ENCODE results near the gene GPR180. TPM values are rescaled to one million over a fixed set of nuclear protein-coding genes. Genes with fewer than 3 reads are reported as not detected.
A peak's percentile ranks its signal among the peaks of the same experiment; 100 is the strongest.

GPR180 gene
- total RNA-seq, 3 donors from 2014 or later = 6.0 to 8.3 (median 7.0) TPM

DNA sequence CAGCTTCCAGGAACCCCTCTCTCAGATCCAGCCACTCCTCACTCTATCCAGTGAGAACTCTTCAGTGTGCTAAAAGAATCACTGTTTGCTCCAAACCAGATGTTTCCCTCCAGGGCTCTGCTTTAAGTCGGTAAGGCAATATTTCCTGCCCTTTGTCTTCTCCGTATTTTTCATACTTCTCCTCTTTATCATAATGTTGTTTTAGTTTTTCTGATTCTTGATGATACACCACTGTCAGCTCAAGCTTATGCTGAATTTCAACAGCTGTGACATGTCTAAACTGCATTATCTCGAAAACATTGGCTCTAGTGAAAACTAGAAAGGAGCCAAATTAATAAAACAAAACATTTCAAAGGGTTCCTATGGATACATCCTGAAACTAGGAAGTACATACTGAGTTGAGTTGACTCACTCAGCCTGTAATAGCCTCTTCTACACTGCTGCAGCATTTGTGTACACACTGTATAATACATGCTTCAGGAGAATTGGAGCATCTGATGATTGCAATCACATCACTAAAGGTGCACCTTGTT is 39.8 kb downstream of the GPR180 start:
- Mint-ChIP-seq H3K9me3 (no peaks in the 10 kb centered on the region), H3K4me3 (no peak overlapping the region), H3K4me1 (ENCODE audit: low read depth) (no peaks in the 10 kb centered on the region), H3K27me3 (ENCODE audit: low read depth) (peaks cover 2% of the 10 kb centered on the region), H3K36me3 (ENCODE audit: insufficient read depth) (no peaks in the 10 kb centered on the region)
- no peak for DNase-seq
- ATAC-seq = no peak

DNA sequence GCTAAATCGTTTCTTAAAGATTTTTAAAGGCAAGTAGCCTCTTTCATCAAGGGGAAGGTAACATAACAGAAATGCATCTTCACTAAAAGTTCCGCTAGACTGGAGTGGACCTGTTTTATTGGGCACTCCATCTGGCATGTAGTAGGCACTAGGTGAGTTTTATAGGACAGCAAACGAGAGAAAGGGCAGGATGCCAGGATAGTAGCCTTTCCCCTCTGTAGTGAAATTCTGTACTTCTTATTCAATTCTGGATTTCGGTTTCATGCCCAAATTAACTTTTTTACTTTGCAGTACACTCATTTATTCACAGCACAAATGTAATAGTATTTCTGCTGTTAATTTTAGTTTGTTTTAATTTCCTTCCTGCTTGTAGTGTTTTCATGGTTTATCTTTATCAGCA is 45.2 kb downstream of the GPR180 start:
- H3K9me3 Mint-ChIP-seq = no peaks in the 10 kb centered on the region
- no peak overlapping the region for H3K4me3 Mint-ChIP-seq
- H3K4me1 Mint-ChIP-seq (ENCODE audit: low read depth) = no peaks in the 10 kb centered on the region

DNA sequence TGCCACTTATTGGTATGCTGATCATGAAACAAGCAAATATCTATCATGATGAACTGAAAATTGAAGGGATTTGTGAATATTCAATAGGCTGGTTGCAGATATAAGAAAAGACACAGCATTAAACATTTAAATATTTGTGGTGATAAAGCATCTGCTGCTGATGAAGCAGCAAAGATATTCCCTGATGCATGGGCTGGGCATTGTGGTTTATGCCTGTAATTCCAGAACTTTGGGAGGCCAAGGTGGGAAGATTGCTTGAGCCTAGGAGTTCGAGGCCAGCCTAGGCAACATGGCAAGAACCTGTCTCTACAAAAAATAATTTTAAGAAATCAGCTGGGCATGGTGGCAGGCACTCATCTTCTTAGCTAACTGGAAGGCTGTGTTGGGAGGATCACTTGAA is 54.5 kb downstream of the GPR180 start:
- H3K4me1 Mint-ChIP-seq (ENCODE audit: low read depth) = peaks cover 13% of the 10 kb centered on the region

More for the DNA sequence above, 45.2 kb downstream of the GPR180 start:
- ATAC-seq = no peak
- H3K36me3 Mint-ChIP-seq (ENCODE audit: insufficient read depth) = no peaks in the 10 kb centered on the region
- DNase-seq = no peak
- no peaks in the 10 kb centered on the region for H3K27me3 Mint-ChIP-seq (ENCODE audit: low read depth)

DNA sequence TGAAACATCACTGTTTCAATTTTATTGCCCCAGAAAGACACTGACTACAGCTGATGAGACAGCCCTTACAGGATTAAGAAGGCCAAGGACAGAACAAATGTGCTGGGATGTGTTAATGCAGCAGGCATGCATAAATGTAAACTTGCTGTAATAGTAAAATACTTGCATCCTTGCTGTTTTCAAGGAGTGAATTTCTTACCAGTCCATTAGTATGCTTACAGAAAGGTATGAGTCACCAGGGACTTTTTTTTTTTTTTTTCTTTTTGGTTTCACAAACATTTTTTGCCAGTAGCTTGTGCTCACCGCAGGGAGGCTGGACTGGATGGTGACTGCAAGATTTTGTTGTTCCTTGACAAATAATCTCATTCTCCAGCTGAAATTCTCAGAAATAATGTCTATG is 55.1 kb downstream of the GPR180 start:
- ATAC-seq (peak; percentile 77), DNase-seq (no peak)
- Mint-ChIP-seq H3K4me3 (no peak overlapping the region), H3K4me1 (ENCODE audit: low read depth) (peaks cover 13% of the 10 kb centered on the region), H3K36me3 (ENCODE audit: insufficient read depth) (no peaks in the 10 kb centered on the region), H3K27me3 (ENCODE audit: low read depth) (peaks cover 12% of the 10 kb centered on the region), H3K9me3 (no peaks in the 10 kb centered on the region)

More for the DNA sequence above, 54.5 kb downstream of the GPR180 start:
- peaks cover 9% of the 10 kb centered on the region for H3K27me3 Mint-ChIP-seq (ENCODE audit: low read depth)
- ATAC-seq (no peak), DNase-seq (no peak)
- H3K4me3 Mint-ChIP-seq = no peak overlapping the region
- no peaks in the 10 kb centered on the region for H3K36me3 Mint-ChIP-seq (ENCODE audit: insufficient read depth)
- H3K9me3 Mint-ChIP-seq = no peaks in the 10 kb centered on the region

DNA sequence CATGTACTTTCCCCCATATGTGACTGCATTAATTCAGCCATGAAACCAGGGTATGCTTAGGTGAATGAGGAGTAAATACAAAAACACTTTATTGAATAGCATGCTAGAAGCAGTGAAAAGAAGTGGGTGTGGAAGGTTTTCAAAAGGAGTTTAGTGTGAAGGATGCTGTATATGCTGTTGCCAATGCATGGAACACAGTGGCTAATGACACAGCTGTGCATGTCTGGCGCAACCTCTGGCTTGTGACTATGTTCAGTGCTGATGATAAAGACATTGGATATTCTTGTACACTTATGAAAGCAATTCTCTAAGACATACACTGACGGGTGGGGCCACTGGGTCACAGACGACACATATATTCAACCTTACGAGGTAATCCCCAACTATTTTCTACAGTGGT is 55.5 kb downstream of the GPR180 start:
- Mint-ChIP-seq H3K4me1 (ENCODE audit: low read depth) (peaks cover 13% of the 10 kb centered on the region), H3K9me3 (no peaks in the 10 kb centered on the region), H3K27me3 (ENCODE audit: low read depth) (peaks cover 12% of the 10 kb centered on the region), H3K36me3 (ENCODE audit: insufficient read depth) (no peaks in the 10 kb centered on the region), H3K4me3 (no peak overlapping the region)
- ATAC-seq (peak; percentile 75 to 80), DNase-seq (no peak)

DNA sequence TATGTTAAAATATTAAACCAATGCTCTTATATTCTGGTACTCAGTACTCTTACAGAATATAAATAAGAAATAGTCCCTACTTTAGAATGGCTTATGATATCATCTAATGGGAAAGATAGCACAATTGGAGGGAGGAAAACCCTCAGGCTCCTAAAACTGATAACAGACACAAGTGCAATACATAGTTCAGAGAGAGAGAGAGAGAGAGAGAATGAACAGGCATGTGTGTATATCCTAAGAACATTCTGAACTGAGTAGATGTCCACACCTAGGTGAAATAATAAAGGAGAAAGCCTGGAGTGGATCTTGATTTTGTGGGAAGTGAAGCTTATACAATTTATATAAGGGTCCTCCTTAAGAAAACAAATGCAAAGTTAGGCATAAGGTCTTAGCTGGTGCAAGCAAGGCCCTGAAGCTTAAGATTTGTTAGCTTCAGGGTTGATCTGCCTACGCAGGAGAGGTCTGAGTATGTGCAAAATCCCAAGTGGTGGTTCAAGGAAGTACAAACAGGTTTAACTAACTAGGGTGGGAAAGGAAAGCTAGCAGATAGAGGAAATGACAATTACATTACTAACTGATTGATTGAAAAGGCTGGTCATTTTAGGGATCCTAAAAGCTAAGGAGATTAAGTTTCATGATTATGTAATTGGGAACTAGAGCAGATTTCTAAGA is 57.4 kb downstream of the GPR180 start:
- no peak for ATAC-seq
- Mint-ChIP-seq H3K4me1 (ENCODE audit: low read depth) (peaks cover 20% of the 10 kb centered on the region), H3K4me3 (no peak overlapping the region), H3K27me3 (ENCODE audit: low read depth) (peaks cover 21% of the 10 kb centered on the region), H3K9me3 (no peaks in the 10 kb centered on the region), H3K36me3 (ENCODE audit: insufficient read depth) (no peaks in the 10 kb centered on the region)
- no peak for DNase-seq

DNA sequence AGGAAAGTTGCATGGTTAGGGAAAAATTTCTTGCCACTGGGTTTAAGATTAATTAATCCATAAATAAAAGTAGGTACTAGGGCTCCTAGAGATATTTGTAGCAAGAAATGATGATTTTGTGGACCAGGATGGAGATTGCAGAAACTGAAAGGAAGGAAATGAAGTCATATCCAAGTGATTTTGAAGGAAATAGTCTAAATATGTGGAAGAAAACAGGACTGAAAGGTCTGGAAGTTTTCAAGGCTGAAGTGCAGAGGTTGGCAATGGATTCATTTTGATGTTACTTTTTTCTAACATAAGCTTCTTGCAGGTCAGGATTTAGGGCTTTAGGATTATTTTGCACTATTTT is 57.9 kb downstream of the GPR180 start:
- Mint-ChIP-seq H3K36me3 (ENCODE audit: insufficient read depth) (no peaks in the 10 kb centered on the region), H3K27me3 (ENCODE audit: low read depth) (peaks cover 21% of the 10 kb centered on the region), H3K9me3 (no peaks in the 10 kb centered on the region), H3K4me1 (ENCODE audit: low read depth) (peaks cover 20% of the 10 kb centered on the region), H3K4me3 (no peak overlapping the region)
- no peak for DNase-seq
- no peak for ATAC-seq

DNA sequence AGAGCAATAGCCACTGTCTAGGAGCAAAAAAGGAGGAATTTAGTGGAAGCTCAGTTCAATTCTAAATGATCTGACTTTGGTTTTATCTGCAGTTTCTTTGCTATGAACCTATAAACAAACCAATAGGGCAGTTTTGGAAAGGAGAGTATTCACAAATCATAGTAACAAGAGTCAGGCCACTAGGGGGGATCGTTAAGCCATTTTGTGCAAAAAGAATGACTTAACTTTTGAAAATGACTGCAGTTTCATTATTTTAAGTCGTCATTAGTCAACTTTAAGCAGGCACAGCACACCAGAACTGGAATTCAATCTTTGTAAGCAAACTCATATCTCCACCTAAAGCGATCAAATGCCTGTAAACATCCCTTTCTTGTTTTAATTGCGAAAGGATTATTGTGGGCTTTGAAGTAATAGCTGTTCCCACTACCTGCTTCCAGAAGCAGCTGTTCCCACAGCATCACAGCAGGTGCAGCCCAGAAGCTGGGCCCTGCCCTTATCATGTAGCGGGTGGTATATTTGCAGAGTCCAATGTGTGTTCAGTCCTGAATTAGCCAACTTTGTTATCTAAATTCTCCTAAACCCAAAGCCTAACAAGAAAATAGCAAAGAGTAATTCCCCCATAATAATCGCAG is 59.2 kb downstream of the GPR180 start:
- Mint-ChIP-seq H3K4me1 (ENCODE audit: low read depth) (peaks cover 19% of the 10 kb centered on the region), H3K4me3 (no peak overlapping the region), H3K36me3 (ENCODE audit: insufficient read depth) (no peaks in the 10 kb centered on the region), H3K27me3 (ENCODE audit: low read depth) (peaks cover 21% of the 10 kb centered on the region), H3K9me3 (no peaks in the 10 kb centered on the region)
- DNase-seq (no peak), ATAC-seq (no peak)

DNA sequence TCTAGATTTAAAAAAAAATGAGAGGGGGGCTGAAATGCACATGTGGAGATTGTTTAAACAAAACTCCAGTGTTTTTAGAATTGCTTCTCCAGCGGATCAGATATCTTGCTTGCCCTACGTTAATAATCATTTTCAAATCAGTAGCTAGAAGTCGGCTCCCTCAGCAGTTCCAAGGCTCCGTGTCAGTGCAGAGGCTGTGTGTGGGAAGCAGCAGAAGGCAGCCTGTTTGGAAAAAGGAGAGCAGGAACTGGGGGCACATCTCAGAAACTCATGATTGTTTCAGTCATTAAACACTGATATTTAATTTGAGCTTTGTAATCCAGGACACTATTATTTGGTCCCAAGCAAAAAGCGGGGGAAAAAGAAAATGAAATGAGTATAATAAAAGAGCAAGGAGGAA is 59.7 kb downstream of the GPR180 start:
- H3K4me3 Mint-ChIP-seq = no peak overlapping the region
- DNase-seq (no peak), ATAC-seq (no peak)
- H3K27me3 Mint-ChIP-seq (ENCODE audit: low read depth) = peaks cover 21% of the 10 kb centered on the region
- peaks cover 20% of the 10 kb centered on the region for H3K4me1 Mint-ChIP-seq (ENCODE audit: low read depth)
- no peaks in the 10 kb centered on the region for H3K36me3 Mint-ChIP-seq (ENCODE audit: insufficient read depth)
- H3K9me3 Mint-ChIP-seq = no peaks in the 10 kb centered on the region

DNA sequence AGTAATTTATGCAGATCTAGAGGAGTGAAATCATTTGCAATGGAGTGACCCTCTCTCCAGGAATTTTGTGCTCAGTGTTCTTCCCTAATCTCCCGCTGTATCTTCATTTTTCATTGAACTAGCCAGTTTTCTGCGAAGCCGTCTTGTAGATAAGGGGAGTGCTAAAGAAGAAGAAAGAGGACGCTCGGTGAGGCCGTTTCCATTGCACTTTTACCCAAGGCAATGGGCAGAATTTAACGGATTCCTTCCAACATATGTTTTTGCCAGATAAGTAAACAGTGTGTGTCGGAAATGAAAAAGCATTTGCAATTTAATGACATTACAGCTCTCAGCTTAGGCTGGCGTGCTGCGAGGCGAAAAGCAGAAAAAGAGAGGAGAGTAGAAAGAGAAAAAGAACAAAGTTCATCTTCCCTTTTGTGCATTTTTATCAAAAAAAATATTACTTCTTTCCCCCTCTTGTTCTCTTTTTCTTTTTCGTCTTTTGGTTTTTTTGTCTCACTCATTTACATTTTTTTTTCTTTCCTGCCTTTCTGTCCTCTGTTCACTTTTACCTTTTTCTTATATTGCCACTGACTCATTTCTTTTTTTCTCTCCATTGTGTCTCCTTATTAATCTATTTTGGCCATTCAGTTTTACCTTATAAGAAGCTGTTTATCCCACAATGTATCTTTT is 60.8 kb downstream of the GPR180 start:
- H3K9me3 Mint-ChIP-seq = no peaks in the 10 kb centered on the region
- peaks cover 21% of the 10 kb centered on the region for H3K27me3 Mint-ChIP-seq (ENCODE audit: low read depth)
- H3K4me1 Mint-ChIP-seq (ENCODE audit: low read depth) = peaks cover 23% of the 10 kb centered on the region
- DNase-seq (no peak), ATAC-seq (no peak)
- no peak overlapping the region for H3K4me3 Mint-ChIP-seq
- no peaks in the 10 kb centered on the region for H3K36me3 Mint-ChIP-seq (ENCODE audit: insufficient read depth)

DNA sequence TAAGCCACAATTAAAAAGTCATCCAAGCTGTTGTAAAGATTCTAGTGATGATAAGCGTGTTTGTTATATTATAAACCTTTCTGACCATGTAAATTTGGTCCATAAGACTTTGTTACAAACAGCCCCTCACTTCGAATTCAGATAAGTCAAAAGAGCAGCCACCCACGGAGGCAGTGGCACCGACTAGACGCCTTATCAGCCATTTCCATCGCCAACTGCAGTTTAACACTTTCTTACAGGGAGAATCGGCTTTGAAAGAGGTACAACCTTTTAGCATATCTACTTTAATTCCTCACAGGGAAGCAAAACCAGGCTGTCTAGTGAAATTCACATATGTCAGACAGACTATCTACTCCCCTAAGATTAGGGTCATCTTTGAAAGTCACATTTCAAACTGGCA is 63.2 kb downstream of the GPR180 start:
- DNase-seq = no peak
- peaks cover 36% of the 10 kb centered on the region for H3K4me1 Mint-ChIP-seq (ENCODE audit: low read depth)
- no peak for ATAC-seq
- H3K9me3 Mint-ChIP-seq = peaks cover 3% of the 10 kb centered on the region
- no peaks in the 10 kb centered on the region for H3K36me3 Mint-ChIP-seq (ENCODE audit: insufficient read depth)
- peaks cover 21% of the 10 kb centered on the region for H3K27me3 Mint-ChIP-seq (ENCODE audit: low read depth)
- H3K4me3 Mint-ChIP-seq = no peak overlapping the region

DNA sequence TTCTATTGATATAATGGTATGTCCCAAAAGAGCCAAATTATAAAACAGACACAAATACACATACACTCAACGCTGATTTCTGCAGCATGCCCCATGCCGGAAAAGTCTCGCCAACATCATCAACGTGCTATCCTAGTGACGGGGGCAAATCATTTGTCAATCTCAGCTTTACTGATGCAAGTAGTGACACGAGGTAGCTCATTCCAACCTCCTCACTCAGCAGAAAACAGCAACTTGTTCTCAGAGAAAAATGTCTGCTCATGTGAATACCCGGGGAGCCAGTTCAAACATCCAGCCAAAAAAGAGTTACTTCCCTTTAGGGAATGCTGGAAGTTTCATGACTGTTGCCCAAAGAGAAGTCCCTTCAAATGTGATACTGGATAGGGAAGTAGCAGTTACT is 64.4 kb downstream of the GPR180 start:
- Mint-ChIP-seq H3K9me3 (peaks cover 3% of the 10 kb centered on the region), H3K4me1 (ENCODE audit: low read depth) (peaks cover 32% of the 10 kb centered on the region), H3K27me3 (ENCODE audit: low read depth) (peaks cover 15% of the 10 kb centered on the region), H3K36me3 (ENCODE audit: insufficient read depth) (no peaks in the 10 kb centered on the region), H3K4me3 (no peak overlapping the region)
- DNase-seq (no peak), ATAC-seq (no peak)

DNA sequence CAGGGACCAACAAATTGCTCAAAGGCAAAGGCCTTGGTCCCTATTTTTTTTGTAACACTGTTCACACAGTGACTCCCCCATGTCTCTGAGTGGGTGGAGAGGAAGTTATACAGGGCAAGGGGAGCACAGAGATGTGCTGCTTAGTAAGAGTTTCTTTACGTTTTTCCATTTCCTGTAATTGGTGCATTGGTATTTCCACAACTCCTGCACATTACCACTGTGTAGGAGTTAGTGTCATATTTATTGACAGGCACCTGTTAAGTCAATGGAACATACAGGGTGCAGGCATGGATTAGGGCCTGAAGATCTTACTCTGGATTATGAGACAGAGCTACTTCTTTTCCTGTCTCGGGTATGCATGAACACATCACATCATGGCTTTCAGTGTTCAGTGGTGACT is 65.5 kb downstream of the GPR180 start:
- Mint-ChIP-seq H3K9me3 (peaks cover 3% of the 10 kb centered on the region), H3K4me3 (no peak overlapping the region), H3K4me1 (ENCODE audit: low read depth) (peaks cover 32% of the 10 kb centered on the region), H3K36me3 (ENCODE audit: insufficient read depth) (no peaks in the 10 kb centered on the region), H3K27me3 (ENCODE audit: low read depth) (peaks cover 12% of the 10 kb centered on the region)
- ATAC-seq (peak; percentile 85 to 87), DNase-seq (no peak)

DNA sequence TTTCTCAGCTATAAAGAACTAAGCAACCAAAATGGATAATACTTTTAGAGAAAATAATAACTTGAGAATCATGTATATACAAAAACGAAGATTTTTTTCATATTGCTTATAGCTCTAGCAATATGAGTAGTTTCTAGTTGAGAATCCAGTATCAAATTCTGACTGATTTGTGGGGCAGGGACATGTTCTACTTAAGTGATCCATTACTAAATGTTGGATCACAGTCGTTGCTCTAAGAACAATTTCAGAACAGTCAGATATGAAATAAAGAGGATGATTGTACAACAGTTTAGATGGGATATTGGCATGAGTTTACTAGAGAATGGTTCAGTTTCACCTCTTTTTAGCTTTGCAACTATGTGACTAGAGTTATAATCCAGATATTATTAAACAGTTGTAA is 70.7 kb downstream of the GPR180 start:
- peaks cover 3% of the 10 kb centered on the region for H3K9me3 Mint-ChIP-seq
- no peaks in the 10 kb centered on the region for H3K36me3 Mint-ChIP-seq (ENCODE audit: insufficient read depth)
- DNase-seq (no peak), ATAC-seq (no peak)
- H3K4me3 Mint-ChIP-seq = no peak overlapping the region
- peaks cover 14% of the 10 kb centered on the region for H3K4me1 Mint-ChIP-seq (ENCODE audit: low read depth)
- peaks cover 9% of the 10 kb centered on the region for H3K27me3 Mint-ChIP-seq (ENCODE audit: low read depth)

DNA sequence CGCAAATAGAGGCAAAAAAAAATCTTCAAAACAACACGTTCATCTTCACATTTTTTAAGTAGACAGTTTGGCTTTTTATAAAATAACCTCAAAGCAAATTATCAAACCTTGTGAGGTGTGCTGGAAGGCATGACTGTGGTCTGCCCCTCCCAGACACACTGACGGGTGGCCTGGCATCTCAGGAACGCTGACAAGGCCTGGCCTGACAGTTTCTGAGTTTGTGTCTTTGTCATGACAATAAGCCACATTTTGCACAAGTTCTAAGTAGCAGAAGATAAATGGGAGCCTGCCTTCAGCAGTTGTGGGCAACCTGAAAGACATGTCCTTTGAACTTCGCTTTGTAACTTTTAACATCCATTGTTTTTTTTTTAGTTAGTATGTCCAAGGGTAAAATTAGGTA is 72.2 kb downstream of the GPR180 start:
- DNase-seq = no peak
- Mint-ChIP-seq H3K9me3 (no peaks in the 10 kb centered on the region), H3K27me3 (ENCODE audit: low read depth) (peaks cover 17% of the 10 kb centered on the region), H3K4me3 (no peak overlapping the region), H3K4me1 (ENCODE audit: low read depth) (no peaks in the 10 kb centered on the region), H3K36me3 (ENCODE audit: insufficient read depth) (no peaks in the 10 kb centered on the region)
- no peak for ATAC-seq
